Effector memory CD8-positive, alpha-beta T cell (primary cell): ENCODE data around the gene PROZ.
A peak's percentile ranks its signal among the peaks of the same experiment; 100 is the strongest.

ENCODE experiments used
- ATAC-seq: fragments of 150-1000 bp; cut with Tn5 transposase; replicated peaks from 2 replicates; pipeline ENCODE4 v1.10.0; 2021; ENCODE audit warnings: mild to moderate bottlenecking, moderate library complexity
- DNase-seq, 3 experiments: peaks; one replicate each; pipeline ENCODE4 v3.0.0; 2021
- H3K27ac Mint-ChIP-seq, 2 donors: one replicate each; pipeline ENCODE4 v1.8.0; 2022; ENCODE audit warnings: mild to moderate bottlenecking in 2 of 2, mixed read lengths in 2 of 2, moderate library complexity in 2 of 2
- H3K27me3 Mint-ChIP-seq, 2 donors: one replicate each; pipeline ENCODE4 v1.8.0; 2022; ENCODE audit warnings: mixed read lengths in 2 of 2
- H3K36me3 Mint-ChIP-seq: one replicate; pipeline ENCODE4 v1.8.0; 2022; ENCODE audit warnings: mild to moderate bottlenecking, moderate library complexity, mixed read lengths; ENCODE audit not compliant: insufficient read depth
- H3K4me1 Mint-ChIP-seq, 2 donors: one replicate each; pipeline ENCODE4 v1.8.0; 2022; ENCODE audit warnings: low read depth in 2 of 2, mixed read lengths in 2 of 2
- H3K4me3 Mint-ChIP-seq, 2 donors: one replicate each; pipeline ENCODE4 v1.8.0; 2022; ENCODE audit warnings: mild to moderate bottlenecking in 2 of 2, mixed read lengths in 2 of 2, moderate library complexity in 2 of 2
- H3K9me3 Mint-ChIP-seq, 2 donors: one replicate each; pipeline ENCODE4 v1.8.0; 2022; ENCODE audit warnings: mixed read lengths in 2 of 2

PROZ gene

DNA sequence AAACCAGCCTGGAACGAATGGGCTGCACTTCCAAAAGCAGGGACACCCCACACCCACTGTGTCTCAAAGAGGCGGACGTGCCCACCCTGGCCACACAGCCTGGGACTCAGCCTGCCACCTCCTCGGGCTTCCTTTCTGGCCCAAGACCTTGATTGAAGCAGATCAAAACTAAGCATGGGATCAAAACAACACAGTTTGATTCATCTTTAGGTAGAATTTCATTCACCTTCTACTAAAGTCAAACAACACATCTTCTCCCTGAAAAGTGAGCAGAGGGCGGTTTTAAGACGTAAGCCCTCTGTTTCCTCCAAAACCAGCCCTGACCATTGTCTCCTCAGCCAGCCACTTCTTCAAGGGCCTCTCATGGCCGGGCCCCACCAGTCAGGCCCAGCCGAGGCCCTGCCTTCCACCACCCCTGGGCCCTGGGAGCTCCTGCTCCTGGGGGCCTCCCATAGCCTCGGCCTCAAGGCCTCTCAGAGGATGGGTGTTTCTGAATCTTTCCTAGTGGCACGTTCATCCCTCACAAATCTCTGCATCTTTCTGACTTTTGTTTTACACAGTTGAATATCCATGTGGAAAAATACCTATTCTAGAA, 42.1 kb upstream of the PROZ start:
- Mint-ChIP-seq H3K4me1 (no peaks in the 10 kb centered on the region), H3K4me3 (no peak overlapping the region)
- ATAC-seq, result no peak

GRCh38 chr13:113116871-113117271, 41.6 kb upstream of the PROZ start:
- no peak for DNase-seq
- H3K27ac Mint-ChIP-seq, result no peak overlapping the region
- H3K27me3 Mint-ChIP-seq, result peaks cover 6 to 35% of the 10 kb centered on the region in 2 donors
- no peak overlapping the region for H3K4me3 Mint-ChIP-seq
- no peaks in the 10 kb centered on the region for H3K4me1 Mint-ChIP-seq
- ATAC-seq, result no peak
- H3K9me3 Mint-ChIP-seq, result no peaks in the 10 kb centered on the region
- H3K36me3 Mint-ChIP-seq, result no peaks in the 10 kb centered on the region

More for the DNA sequence above, 42.1 kb upstream of the PROZ start:
- no peak overlapping the region for H3K27ac Mint-ChIP-seq
- no peaks in the 10 kb centered on the region for H3K36me3 Mint-ChIP-seq
- H3K9me3 Mint-ChIP-seq, result no peaks in the 10 kb centered on the region
- H3K27me3 Mint-ChIP-seq, result peaks cover 6 to 29% of the 10 kb centered on the region in 2 donors
- DNase-seq, result no peak

DNA sequence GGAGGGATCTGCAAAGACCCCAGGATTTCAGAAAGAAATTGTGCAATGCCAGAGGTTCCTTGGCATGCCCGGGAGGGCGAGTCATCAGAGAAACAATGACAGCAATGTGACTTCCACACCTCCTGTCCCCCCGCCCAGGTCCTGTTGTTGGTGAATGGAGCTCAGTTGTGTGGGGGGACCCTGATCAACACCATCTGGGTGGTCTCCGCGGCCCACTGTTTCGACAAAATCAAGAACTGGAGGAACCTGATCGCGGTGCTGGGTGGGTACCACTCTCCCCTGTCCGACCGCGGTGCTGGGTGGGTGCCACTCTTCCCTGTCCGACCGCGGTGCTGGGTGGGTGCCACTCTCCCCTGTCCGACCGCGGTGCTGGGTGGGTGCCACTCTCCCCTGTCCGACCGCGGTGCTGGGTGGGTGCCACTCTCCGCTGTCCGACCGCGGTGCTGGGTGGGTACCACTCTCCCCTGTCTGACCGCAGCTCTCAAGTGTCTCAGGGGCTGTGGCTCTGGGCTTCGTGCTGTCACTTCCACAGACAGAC, 41.0 kb upstream of the PROZ start:
- Mint-ChIP-seq H3K4me3 (no peak overlapping the region), H3K4me1 (no peaks in the 10 kb centered on the region), H3K36me3 (peaks cover 2% of the 10 kb centered on the region), H3K27ac (no peak overlapping the region), H3K9me3 (no peaks in the 10 kb centered on the region), H3K27me3 (peaks cover 8 to 38% of the 10 kb centered on the region in 2 donors)
- no peak for DNase-seq
- no peak for ATAC-seq

GRCh38 chr13:113117911-113118260, 40.6 kb upstream of the PROZ start:
- ATAC-seq (no peak), DNase-seq (no peak)
- no peaks in the 10 kb centered on the region for H3K9me3 Mint-ChIP-seq
- peaks cover 13 to 42% of the 10 kb centered on the region in 2 donors for H3K27me3 Mint-ChIP-seq
- H3K4me3 Mint-ChIP-seq, result no peak overlapping the region
- H3K4me1 Mint-ChIP-seq, result no peaks in the 10 kb centered on the region
- peaks cover 2% of the 10 kb centered on the region for H3K36me3 Mint-ChIP-seq
- no peak overlapping the region for H3K27ac Mint-ChIP-seq

- H3K27me3 Mint-ChIP-seq, result peaks cover 15 to 48% of the 10 kb centered on the region in 2 donors
Observed at GRCh38 chr13:113118261-113119021, 40.0 kb upstream of the PROZ start.

DNA sequence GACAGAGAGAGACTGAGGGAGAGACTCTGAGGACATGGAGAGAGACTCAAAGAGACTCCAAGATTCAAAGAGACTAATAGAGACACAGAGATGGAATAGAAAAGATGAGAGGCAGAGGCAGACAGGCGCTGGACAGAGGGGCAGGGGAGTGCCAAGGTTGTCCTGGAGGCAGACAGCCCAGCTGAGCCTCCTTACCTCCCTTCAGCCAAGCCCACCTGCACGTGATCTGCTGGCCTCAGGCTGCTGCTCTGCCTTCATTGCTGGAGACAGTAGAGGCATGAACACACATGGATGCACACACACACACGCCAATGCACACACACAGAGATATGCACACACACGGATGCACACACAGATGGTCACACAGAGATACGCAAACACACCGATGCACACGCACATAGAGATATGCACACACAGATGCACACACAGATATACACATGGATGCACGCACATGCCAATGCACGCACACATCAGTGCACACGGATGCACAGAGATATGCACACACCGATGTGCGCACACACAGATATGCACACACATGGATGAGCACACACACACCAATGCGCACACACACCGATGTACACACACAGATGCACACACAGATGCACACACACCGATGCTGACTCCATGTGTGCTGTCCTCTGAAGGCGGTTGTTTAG, 39.2 kb upstream of the PROZ start:
- Mint-ChIP-seq H3K4me1 (peaks cover 0 to 1% of the 10 kb centered on the region in 2 donors), H3K4me3 (no peak overlapping the region), H3K27me3 (peaks cover 15 to 56% of the 10 kb centered on the region in 2 donors), H3K36me3 (peaks cover 2% of the 10 kb centered on the region), H3K27ac (no peak overlapping the region), H3K9me3 (no peaks in the 10 kb centered on the region)
- ATAC-seq (no peak), DNase-seq (no peak)

More at GRCh38 chr13:113118261-113119021, 40.0 kb upstream of the PROZ start:
- peaks cover 2% of the 10 kb centered on the region for H3K36me3 Mint-ChIP-seq
- no peaks in the 10 kb centered on the region for H3K9me3 Mint-ChIP-seq
- DNase-seq, result no peak
- H3K4me1 Mint-ChIP-seq, result no peaks in the 10 kb centered on the region
- H3K27ac Mint-ChIP-seq, result no peak overlapping the region
- H3K4me3 Mint-ChIP-seq, result no peak overlapping the region
- no peak for ATAC-seq

DNA sequence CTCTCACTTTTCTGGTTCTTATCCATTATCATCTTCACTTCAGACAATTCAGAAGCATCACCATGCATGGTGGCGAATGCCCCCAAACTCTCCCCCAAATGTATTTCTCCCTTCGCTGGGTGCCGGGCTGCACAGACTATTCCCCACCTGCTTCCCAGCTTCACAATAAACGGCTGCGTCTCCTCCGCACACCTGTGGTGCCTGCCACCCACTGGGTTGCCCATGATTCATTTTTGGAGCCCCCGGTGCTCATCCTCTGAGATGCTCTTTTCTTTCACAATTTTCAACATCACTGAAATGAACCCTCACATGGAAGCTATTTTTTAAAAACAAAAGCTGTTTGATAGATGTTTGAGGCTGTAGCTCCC, 38.6 kb upstream of the PROZ start:
- Mint-ChIP-seq H3K4me1 (peaks cover 0 to 1% of the 10 kb centered on the region in 2 donors), H3K9me3 (no peaks in the 10 kb centered on the region), H3K27me3 (peaks cover 15 to 56% of the 10 kb centered on the region in 2 donors), H3K36me3 (peaks cover 2% of the 10 kb centered on the region), H3K27ac (no peak overlapping the region), H3K4me3 (no peak overlapping the region)
- ATAC-seq (no peak), DNase-seq (no peak)

DNA sequence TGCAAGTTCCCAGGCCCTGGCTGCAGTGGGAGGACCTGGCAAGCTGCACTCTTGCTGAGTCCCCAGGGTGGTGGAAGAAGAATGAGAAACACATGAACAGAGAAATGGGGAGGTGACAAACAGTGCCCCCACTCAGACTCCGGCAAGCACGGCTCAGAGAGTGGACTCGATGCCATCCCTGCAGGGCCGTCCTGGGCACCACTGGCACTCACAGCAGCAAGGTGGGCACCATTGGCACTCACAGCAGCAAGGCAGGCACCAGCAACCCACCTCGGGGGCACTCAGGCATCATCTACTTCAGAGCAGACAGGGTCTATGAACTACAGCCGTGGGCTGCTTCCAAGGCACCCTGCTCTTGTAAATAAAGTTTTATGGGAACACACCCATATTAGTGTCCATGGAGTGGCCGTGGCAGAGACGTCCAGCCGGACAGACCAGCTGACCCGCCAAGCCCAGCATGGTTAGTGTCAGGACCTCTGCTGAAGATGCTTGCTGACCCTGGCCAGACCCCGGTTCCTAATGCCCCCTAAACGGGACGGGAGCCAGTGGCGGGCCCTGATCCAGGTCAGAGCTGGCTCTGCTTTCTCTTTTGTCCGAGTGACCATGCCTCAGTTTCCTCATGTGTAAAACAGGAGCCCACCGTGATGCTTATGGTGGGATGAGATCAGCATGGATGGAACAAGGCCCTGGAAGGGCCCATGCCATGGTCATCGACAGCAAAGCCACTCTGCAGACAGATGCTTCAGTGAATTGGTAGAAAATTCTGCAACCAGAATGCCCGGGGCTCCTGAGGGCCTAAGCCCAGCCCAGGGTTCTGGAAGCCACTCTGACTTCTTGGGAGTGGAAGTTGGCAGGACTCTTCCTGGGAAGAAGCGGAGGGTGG, 37.9 kb upstream of the PROZ start:
- Mint-ChIP-seq H3K27ac (no peak overlapping the region), H3K4me1 (peaks cover 0 to 1% of the 10 kb centered on the region in 2 donors), H3K36me3 (peaks cover 2% of the 10 kb centered on the region), H3K9me3 (no peaks in the 10 kb centered on the region), H3K27me3 (peaks cover 17 to 60% of the 10 kb centered on the region in 2 donors), H3K4me3 (no peak overlapping the region)
- no peak for DNase-seq
- no peak for ATAC-seq

- no peak overlapping the region for H3K27ac Mint-ChIP-seq
- ATAC-seq, result no peak
- H3K4me1 Mint-ChIP-seq, result peaks cover 0 to 1% of the 10 kb centered on the region in 2 donors
- H3K9me3 Mint-ChIP-seq, result no peaks in the 10 kb centered on the region
- peaks cover 2% of the 10 kb centered on the region for H3K36me3 Mint-ChIP-seq
- H3K4me3 Mint-ChIP-seq, result no peak overlapping the region
- no peak for DNase-seq
- H3K27me3 Mint-ChIP-seq, result peaks cover 22 to 67% of the 10 kb centered on the region in 2 donors
Observed at GRCh38 chr13:113121183-113121927, 37.1 kb upstream of the PROZ start.

- H3K27ac Mint-ChIP-seq, result no peak overlapping the region
- DNase-seq, result no peak
- ATAC-seq, result no peak
- peaks cover 0 to 1% of the 10 kb centered on the region in 2 donors for H3K4me1 Mint-ChIP-seq
- no peak overlapping the region for H3K4me3 Mint-ChIP-seq
- H3K36me3 Mint-ChIP-seq, result peaks cover 2% of the 10 kb centered on the region
- no peaks in the 10 kb centered on the region for H3K9me3 Mint-ChIP-seq
- H3K27me3 Mint-ChIP-seq, result peaks cover 23 to 62% of the 10 kb centered on the region in 2 donors
Observed at GRCh38 chr13:113121928-113122471, 36.4 kb upstream of the PROZ start.

- no peaks in the 10 kb centered on the region for H3K9me3 Mint-ChIP-seq
- H3K4me3 Mint-ChIP-seq, result no peak within 1 kb of the TSS
- H3K27ac Mint-ChIP-seq, result peak within 1 kb of the TSS in 1 of 2 donors; percentile 69
- peaks cover 30 to 67% of the 10 kb centered on the region in 2 donors for H3K27me3 Mint-ChIP-seq
- ATAC-seq (no peak), DNase-seq (no peak)
- H3K36me3 Mint-ChIP-seq, result peaks cover 4% of the 10 kb centered on the region
- H3K4me1 Mint-ChIP-seq, result peaks cover 0 to 1% of the 10 kb centered on the region in 2 donors
Observed at GRCh38 chr13:113122550-113123225, 35.8 kb upstream of the PROZ start, which contains the start of gene F10. Gene F10, plus strand, starts transcription at chr13:113122799. Its CDS starts 57 bp downstream, at chr13:113122856.
